ENCODE data around the gene MED31. TPM values are rescaled to one million over a fixed set of nuclear protein-coding genes. Genes with fewer than 3 reads are reported as not detected.

Gene MED31
- total and polyA plus RNA-seq, 12 donors, result 8.0 to 69.1 (median 22.0) TPM

DNA sequence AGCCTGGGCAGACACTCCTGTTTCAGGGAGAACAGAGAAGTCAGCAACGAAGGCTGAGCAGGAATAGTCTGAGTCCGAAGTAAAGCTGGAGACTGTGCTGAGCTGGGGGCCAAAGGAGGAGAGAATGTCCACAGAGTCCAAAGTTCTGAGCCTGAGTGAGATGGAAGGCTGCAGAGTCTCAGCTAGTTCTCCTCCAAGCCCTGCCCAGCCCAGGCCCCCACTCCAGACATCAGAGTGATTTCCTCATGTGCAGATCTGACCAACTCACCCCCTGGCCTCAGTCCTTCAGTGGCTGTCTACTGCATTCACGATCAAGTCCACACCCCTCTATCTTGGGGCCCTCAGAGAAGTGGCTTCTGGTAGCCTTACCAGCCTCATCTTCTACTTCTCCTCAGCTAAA is 40.1 kb upstream of the MED31 start:
- Histone ChIP-seq H3K4me1 (replicated peaks in 1 of 2) (no peaks in the 10 kb centered on the region), H3K9me3 (replicated peaks in 1 of 3) (no peaks in the 10 kb centered on the region), H3K27ac (no peak overlapping the region), H3K4me3 (no peak overlapping the region), H3K36me3 (replicated peaks in 1 of 2) (no peaks in the 10 kb centered on the region), H3K27me3 (no peaks in the 10 kb centered on the region)
- intact Hi-C loops (cut with DNase I), result no loop called here
- no peak for TF ChIP-seq POLR2A (IDR thresholded peaks at IDR 0.05)
- TF ChIP-seq, protein P1, sequence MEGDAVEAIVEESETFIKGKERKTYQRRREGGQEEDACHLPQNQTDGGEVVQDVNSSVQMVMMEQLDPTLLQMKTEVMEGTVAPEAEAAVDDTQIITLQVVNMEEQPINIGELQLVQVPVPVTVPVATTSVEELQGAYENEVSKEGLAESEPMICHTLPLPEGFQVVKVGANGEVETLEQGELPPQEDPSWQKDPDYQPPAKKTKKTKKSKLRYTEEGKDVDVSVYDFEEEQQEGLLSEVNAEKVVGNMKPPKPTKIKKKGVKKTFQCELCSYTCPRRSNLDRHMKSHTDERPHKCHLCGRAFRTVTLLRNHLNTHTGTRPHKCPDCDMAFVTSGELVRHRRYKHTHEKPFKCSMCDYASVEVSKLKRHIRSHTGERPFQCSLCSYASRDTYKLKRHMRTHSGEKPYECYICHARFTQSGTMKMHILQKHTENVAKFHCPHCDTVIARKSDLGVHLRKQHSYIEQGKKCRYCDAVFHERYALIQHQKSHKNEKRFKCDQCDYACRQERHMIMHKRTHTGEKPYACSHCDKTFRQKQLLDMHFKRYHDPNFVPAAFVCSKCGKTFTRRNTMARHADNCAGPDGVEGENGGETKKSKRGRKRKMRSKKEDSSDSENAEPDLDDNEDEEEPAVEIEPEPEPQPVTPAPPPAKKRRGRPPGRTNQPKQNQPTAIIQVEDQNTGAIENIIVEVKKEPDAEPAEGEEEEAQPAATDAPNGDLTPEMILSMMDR (IDR thresholded peaks at IDR 0.05), result no peak
- DNase-seq, result no peak
- WGBS, 4 donors, result 70 to 83% (median 76%) methylated on average over 3 of the region's 3 CpGs

DNA sequence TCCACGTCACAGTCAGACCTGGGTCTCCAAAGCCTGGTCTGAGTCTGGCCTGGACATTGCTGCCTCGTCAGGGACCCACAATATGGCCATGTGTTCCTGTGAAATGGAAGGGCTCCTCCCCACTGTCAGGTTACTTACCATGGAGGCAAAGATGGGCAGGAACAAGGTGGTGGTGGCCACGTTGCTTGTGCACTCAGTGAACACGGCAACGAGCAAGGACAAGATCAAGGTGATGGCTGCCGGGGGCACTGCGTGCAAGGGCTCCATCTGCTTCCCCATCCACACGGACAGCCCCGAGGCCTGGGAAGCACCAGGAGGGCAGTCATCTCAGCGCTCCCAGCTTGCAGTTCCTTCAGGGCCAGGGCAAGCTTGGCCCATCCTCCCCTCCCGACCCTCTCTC is 39.2 kb upstream of the MED31 start:
- no peak for DNase-seq
- Histone ChIP-seq H3K27me3 (no peaks in the 10 kb centered on the region), H3K27ac (no peak overlapping the region), H3K4me1 (replicated peaks in 1 of 2) (no peaks in the 10 kb centered on the region), H3K4me3 (no peak overlapping the region), H3K36me3 (replicated peaks in 1 of 2) (no peaks in the 10 kb centered on the region), H3K9me3 (replicated peaks in 1 of 3) (no peaks in the 10 kb centered on the region)
- WGBS, 4 donors, result 85 to 89% (median 88%) methylated on average over 10 to 11 of the region's 11 CpGs
- TF ChIP-seq, protein P1 (IDR thresholded peaks at IDR 0.05), result no peak
- TF ChIP-seq POLR2A (IDR thresholded peaks at IDR 0.05), result no peak
- intact Hi-C loops (cut with DNase I), result no loop called here

DNA sequence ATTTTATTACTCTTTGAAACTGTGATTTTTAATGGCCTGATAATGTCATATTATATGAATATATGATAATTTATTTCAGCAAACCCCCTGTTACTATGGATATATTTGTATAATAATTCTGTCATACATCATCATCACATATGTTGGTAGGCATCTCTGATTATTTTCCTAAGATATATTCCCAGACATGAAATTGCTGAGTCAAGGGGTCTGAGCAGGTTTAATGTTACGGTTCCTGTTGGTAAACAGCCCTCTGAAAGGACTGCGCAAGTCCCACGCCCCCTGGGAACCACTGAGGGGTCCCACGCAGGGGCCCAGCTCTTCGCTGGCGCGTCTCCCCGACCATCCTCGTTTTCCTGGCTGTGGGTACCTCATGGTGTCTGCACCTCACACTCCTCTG is 37.5 kb upstream of the MED31 start:
- intact Hi-C loops (cut with DNase I), result no loop called here
- Histone ChIP-seq H3K27me3 (no peaks in the 10 kb centered on the region), H3K36me3 (replicated peaks in 1 of 2) (no peaks in the 10 kb centered on the region), H3K4me1 (replicated peaks in 1 of 2) (no peaks in the 10 kb centered on the region), H3K27ac (no peak overlapping the region), H3K4me3 (no peak overlapping the region), H3K9me3 (replicated peaks in 1 of 3) (no peaks in the 10 kb centered on the region)
- WGBS, 4 donors, result 85 to 93% (median 87%) methylated on average over 9 of the region's 9 CpGs
- TF ChIP-seq POLR2A (IDR thresholded peaks at IDR 0.05), result no peak
- TF ChIP-seq, protein P1 (IDR thresholded peaks at IDR 0.05), result no peak
- DNase-seq, result no peak

DNA sequence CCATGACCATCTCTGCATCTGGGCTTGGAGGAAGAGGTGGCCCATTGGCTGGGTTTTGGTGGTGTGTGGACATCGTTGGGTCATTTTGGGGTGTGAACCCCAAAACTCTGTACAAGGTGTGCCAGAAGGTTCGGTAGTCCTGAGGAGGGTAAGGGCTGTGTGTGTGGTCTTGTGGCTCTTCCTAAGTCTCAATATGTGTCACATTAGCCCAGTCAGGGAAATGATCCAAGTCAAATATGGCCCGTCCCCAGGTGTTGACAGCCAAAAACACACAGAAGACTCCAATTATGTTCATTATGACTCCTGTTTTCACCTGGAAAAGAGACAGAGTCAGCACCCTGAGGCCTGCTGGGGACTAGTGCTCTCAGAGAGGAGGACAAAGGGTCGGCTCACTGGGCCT is 34.6 kb upstream of the MED31 start:
- H3K4me3 ChIP-seq, result no peak overlapping the region
- TF ChIP-seq POLR2A (IDR thresholded peaks at IDR 0.05), result no peak
- H3K27ac ChIP-seq, result no peak overlapping the region
- no peaks in the 10 kb centered on the region for H3K4me1 ChIP-seq (replicated peaks in 1 of 2)
- H3K36me3 ChIP-seq (replicated peaks in 1 of 2), result no peaks in the 10 kb centered on the region
- H3K27me3 ChIP-seq, result no peaks in the 10 kb centered on the region
- no peaks in the 10 kb centered on the region for H3K9me3 ChIP-seq (replicated peaks in 1 of 3)
- 85 to 91% (median 89%) methylated on average over 4 of the region's 4 CpGs for WGBS, 4 donors
- no peak for DNase-seq
- intact Hi-C loops (cut with DNase I), result no loop called here

DNA sequence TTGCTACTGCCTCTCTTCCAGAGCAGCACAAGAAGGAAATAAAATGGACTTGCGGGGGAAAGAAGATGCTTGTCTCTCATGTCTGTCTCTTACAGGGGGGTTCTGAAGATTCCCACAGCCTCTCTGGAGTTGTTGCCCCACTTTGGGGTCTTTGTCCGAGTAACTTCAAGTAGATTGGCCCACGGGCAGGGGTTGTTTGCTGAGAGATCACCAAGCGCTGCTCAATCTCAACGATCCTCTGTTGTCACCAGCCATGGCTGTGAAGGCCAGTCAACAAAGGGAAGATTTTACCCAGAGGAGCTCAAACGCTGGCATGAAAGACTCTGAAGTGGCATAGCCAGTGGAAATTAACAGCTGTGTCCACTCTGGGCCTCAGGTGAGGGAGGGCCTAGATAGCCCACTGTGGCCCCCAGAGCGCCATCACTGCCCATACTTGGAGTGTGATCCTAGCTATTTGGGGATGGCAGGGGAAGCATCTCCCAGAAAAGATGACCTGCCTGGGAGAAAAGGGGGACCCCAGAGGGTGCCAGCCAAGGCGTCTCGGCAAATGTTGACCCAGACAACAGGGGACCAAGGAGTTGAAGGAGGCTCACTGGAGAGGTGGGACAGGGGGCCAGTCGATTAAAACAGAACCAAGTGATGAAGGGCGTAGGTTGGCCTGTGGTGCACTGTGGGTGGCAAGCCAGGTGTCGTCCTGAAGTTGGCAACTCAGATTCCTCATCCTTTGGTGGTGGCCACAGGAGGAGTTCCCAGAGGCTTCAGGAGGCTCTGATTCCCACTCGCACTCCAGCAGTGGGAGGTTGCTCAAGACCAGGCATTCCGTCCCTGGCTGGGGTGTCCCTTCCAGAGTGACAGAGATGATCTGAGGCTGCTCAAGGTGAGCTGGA is 33.7 kb upstream of the MED31 start:
- no peaks in the 10 kb centered on the region for H3K36me3 ChIP-seq (replicated peaks in 1 of 2)
- H3K27me3 ChIP-seq, result no peaks in the 10 kb centered on the region
- H3K9me3 ChIP-seq (replicated peaks in 1 of 3), result no peaks in the 10 kb centered on the region
- no peak for DNase-seq
- H3K27ac ChIP-seq, result no peak overlapping the region
- WGBS, 4 donors, result 81 to 88% (median 82%) methylated on average over 13 to 14 of the region's 14 CpGs
- H3K4me1 ChIP-seq (replicated peaks in 1 of 2), result no peaks in the 10 kb centered on the region
- TF ChIP-seq POLR2A (IDR thresholded peaks at IDR 0.05), result no peak
- TF ChIP-seq, protein P1 (IDR thresholded peaks at IDR 0.05), result no peak
- intact Hi-C loops (cut with DNase I), result no loop called here
- no peak overlapping the region for H3K4me3 ChIP-seq

Measured in adrenal gland (tissue), 12 donors.